ENCODE data around the gene TASP1.
"Not testable (repeated sequence)": the region's sequence is repeated elsewhere in the genome, so short reads cannot be mapped to it uniquely, and the experiment has no call there.

Gene TASP1

DNA sequence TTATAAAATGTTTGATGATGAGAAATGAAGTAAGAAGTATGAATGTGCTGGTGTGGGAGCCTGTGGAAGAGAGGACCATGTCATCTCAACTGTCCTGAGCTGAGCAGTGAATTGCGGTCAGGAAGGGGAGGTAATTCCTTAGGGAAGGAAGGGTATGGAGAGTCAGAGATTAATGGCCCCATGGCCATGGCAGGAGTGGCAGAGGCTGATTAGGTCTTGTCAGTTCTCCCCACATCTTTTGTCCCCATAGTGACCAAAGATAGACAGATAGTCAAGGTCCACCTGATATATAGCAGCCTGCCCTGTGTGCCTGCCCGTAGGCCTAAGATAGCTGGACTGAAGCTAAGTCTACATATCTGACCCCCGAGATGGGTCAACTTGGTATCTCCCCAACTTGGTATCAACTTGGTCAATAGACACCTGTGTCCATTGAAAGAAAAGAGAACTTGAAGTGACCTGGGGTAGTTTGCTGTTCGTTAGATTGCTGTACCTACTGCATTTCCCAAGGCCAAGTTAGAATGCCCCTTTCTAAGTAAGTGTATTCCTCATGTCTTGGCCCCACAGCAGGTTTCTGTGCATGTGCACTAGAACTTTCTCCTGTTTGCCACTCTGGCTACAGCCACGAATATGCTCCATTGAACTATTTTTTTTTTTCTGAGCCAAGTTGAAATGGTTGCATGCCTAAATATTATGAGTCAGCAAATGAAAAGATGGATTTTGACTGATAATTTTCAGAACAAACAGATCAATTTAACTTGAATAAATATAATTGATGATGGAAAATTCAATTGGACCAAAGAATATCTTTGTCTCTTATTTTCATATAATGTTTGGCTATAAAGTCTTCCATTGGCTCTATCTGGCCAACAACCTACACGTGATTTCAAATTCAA, 274.2 kb downstream of the TASP1 start:
- Histone ChIP-seq H3K27ac (ENCODE audit: poor library complexity, severe bottlenecking) (no peak overlapping the region), H3K27me3 (ENCODE audit: insufficient read depth, poor library complexity, severe bottlenecking) (no peaks in the 10 kb centered on the region), H3K4me1 (ENCODE audit: insufficient read depth, poor library complexity, severe bottlenecking) (no peaks in the 10 kb centered on the region), H3K36me3 (ENCODE audit: low read depth) (no peaks in the 10 kb centered on the region), H3K4me3 (ENCODE audit: severe bottlenecking) (no peak overlapping the region), H3K9me3 (ENCODE audit: severe bottlenecking) (no peaks in the 10 kb centered on the region)
- ATAC-seq (ENCODE audit: low read depth): no peak
- TF ChIP-seq, protein P1, sequence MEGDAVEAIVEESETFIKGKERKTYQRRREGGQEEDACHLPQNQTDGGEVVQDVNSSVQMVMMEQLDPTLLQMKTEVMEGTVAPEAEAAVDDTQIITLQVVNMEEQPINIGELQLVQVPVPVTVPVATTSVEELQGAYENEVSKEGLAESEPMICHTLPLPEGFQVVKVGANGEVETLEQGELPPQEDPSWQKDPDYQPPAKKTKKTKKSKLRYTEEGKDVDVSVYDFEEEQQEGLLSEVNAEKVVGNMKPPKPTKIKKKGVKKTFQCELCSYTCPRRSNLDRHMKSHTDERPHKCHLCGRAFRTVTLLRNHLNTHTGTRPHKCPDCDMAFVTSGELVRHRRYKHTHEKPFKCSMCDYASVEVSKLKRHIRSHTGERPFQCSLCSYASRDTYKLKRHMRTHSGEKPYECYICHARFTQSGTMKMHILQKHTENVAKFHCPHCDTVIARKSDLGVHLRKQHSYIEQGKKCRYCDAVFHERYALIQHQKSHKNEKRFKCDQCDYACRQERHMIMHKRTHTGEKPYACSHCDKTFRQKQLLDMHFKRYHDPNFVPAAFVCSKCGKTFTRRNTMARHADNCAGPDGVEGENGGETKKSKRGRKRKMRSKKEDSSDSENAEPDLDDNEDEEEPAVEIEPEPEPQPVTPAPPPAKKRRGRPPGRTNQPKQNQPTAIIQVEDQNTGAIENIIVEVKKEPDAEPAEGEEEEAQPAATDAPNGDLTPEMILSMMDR (IDR thresholded peaks at IDR 0.05; ENCODE audit: poor library complexity, severe bottlenecking): no peak
- no peak for DNase-seq (ENCODE audit: low spot score)

DNA sequence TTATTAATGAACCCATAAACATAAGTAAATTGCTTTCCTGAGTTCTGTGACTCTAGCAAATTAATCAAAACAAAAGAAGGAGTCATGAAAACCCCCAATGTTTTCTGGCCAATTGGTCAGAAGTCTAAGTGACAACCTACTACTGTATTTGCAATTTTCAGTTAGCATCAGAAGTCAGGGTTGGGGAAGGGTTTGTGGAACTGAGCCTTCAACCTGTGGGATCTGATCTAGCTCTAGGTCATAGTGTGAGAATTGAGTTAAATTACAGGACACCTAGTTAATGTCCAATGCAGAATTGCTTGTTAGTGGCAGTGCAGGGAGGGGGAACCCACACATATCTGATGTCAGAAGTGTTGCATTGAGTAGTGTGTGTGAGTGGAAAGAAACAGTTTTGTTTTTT, 275.3 kb downstream of the TASP1 start:
- DNase-seq (ENCODE audit: low spot score) (no peak), ATAC-seq (ENCODE audit: low read depth) (no peak)
- Histone ChIP-seq H3K4me1 (ENCODE audit: insufficient read depth, poor library complexity, severe bottlenecking) (no peaks in the 10 kb centered on the region), H3K9me3 (ENCODE audit: severe bottlenecking) (no peaks in the 10 kb centered on the region), H3K4me3 (ENCODE audit: severe bottlenecking) (no peak overlapping the region), H3K36me3 (ENCODE audit: low read depth) (no peaks in the 10 kb centered on the region), H3K27ac (ENCODE audit: poor library complexity, severe bottlenecking) (no peak overlapping the region), H3K27me3 (ENCODE audit: insufficient read depth, poor library complexity, severe bottlenecking) (no peaks in the 10 kb centered on the region)
- TF ChIP-seq, protein P1 (IDR thresholded peaks at IDR 0.05; ENCODE audit: poor library complexity, severe bottlenecking): no peak

DNA sequence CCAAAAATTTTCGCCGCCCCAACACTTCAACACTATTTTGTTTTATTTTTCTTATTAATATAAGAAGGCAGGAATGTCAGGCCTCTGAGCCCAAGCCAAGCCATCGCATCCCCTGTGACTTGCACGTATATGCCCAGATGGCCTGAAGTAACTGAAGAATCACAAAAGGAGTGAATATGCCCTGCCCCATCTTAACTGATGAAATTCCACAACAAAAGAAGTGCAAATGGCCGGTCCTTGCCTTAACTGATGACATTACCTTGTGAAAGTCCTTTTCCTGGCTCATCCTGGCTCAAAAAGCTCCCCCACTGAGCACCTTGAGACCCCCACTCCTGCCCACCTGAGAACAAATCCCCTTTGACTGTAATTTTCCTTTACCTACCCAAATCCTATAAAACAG, 276.6 kb downstream of the TASP1 start:
- not testable (repeated sequence) for H3K27ac ChIP-seq (ENCODE audit: poor library complexity, severe bottlenecking); H3K4me1 ChIP-seq (ENCODE audit: insufficient read depth, poor library complexity, severe bottlenecking); H3K27me3 ChIP-seq (ENCODE audit: insufficient read depth, poor library complexity, severe bottlenecking); H3K4me3 ChIP-seq (ENCODE audit: severe bottlenecking); H3K36me3 ChIP-seq (ENCODE audit: low read depth); DNase-seq (ENCODE audit: low spot score); ATAC-seq (ENCODE audit: low read depth); H3K9me3 ChIP-seq (ENCODE audit: severe bottlenecking)

DNA sequence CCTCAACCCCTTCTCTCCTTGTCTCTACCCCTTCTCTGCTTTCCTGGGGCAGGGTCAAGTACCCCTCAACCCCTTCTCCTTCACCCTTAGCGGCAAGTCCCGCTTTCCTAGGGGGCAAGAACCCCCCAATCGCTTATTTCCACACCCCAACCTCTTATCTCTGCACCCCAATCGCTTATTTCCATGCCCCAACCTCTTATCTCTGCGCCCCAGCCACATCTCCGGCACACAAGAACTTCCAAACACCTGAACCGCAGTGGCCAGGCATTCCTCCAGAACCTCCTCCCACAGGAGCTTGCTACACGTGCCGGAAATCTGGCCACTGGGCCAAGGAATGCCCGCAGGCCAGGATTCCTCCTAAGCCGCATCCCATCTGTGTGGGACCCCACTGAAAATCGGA, 279.8 kb downstream of the TASP1 start:
- H3K36me3 ChIP-seq (ENCODE audit: low read depth); H3K4me1 ChIP-seq (ENCODE audit: insufficient read depth, poor library complexity, severe bottlenecking); ATAC-seq (ENCODE audit: low read depth); DNase-seq (ENCODE audit: low spot score); H3K9me3 ChIP-seq (ENCODE audit: severe bottlenecking); H3K27me3 ChIP-seq (ENCODE audit: insufficient read depth, poor library complexity, severe bottlenecking); H3K4me3 ChIP-seq (ENCODE audit: severe bottlenecking); H3K27ac ChIP-seq (ENCODE audit: poor library complexity, severe bottlenecking): not testable (repeated sequence)

DNA sequence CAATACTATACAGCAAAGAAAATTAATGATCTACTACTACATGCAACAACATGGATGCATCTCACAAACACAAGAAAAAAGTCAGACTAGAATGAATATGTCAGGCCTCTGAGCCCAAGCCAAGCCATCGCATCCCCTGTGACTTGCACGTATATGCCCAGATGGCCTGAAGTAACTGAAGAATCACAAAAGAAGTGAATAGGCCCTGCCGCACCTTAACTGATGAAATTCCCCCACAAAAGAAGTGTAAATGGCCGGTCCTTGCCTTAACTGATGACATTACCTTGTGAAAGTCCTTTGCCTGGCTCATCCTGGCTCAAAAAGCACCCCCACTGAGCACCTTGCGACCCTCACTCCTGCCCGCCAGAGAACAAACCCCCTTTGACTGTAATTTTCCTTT, 280.9 kb downstream of the TASP1 start:
- not testable (repeated sequence) for H3K27ac ChIP-seq (ENCODE audit: poor library complexity, severe bottlenecking); H3K4me1 ChIP-seq (ENCODE audit: insufficient read depth, poor library complexity, severe bottlenecking); H3K9me3 ChIP-seq (ENCODE audit: severe bottlenecking); H3K27me3 ChIP-seq (ENCODE audit: insufficient read depth, poor library complexity, severe bottlenecking); H3K4me3 ChIP-seq (ENCODE audit: severe bottlenecking); H3K36me3 ChIP-seq (ENCODE audit: low read depth); DNase-seq (ENCODE audit: low spot score); ATAC-seq (ENCODE audit: low read depth)

DNA sequence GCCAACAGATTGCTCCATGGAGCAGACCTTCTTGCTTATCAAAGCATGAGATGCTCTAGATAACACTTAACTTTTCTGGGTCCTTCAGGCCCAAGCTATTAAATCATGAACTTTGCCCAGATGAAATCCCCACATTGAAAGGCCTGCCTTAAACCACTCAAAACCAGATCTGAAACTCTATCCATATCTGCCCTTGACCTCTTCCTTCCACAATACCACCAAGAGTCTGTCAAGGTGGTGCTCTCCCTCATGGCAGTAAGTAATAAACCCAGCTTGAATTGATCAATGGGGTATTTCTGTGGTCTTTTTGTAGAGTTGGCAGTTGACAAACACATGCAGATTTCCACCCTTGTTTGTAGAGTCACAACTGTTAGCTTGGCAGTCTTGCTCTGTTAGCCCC, 282.1 kb downstream of the TASP1 start:
- ATAC-seq (ENCODE audit: low read depth) (no peak), DNase-seq (ENCODE audit: low spot score) (no peak)
- Histone ChIP-seq H3K27ac (ENCODE audit: poor library complexity, severe bottlenecking) (no peak overlapping the region), H3K4me3 (ENCODE audit: severe bottlenecking) (no peak overlapping the region), H3K27me3 (ENCODE audit: insufficient read depth, poor library complexity, severe bottlenecking) (no peaks in the 10 kb centered on the region), H3K36me3 (ENCODE audit: low read depth) (no peaks in the 10 kb centered on the region), H3K9me3 (ENCODE audit: severe bottlenecking) (no peaks in the 10 kb centered on the region), H3K4me1 (ENCODE audit: insufficient read depth, poor library complexity, severe bottlenecking) (no peaks in the 10 kb centered on the region)
- TF ChIP-seq, protein P1 (IDR thresholded peaks at IDR 0.05; ENCODE audit: poor library complexity, severe bottlenecking): no peak

Data from RWPE2 (cell line).